HepG2 (cell line): ENCODE results near the gene SLFN14. TPM values are rescaled to one million over a fixed set of nuclear protein-coding genes. Genes with fewer than 3 reads are reported as not detected.

ENCODE experiments used
- AKNA ChIP-seq: sonication (generic); formaldehyde crosslinking; IDR thresholded peaks from 2 replicates; pipeline ENCODE4 v1.4.0; 2020; ENCODE audit warnings: missing genetic modification reagents, borderline replicate concordance
- CHD4 ChIP-seq: fragments of 200-600 bp; sonication (generic); IDR thresholded peaks from 2 replicates; pipeline ENCODE4 v1.7.0; 2017; ENCODE audit warnings: mild to moderate bottlenecking, low read length, borderline replicate concordance
- KDM5A ChIP-seq: fragments of 200-600 bp; sonication (generic); IDR thresholded peaks from 2 replicates; pipeline ENCODE4 v1.7.0; 2018; ENCODE audit warnings: antibody characterized with exemption, mild to moderate bottlenecking, low read length, borderline replicate concordance
- KLF6 ChIP-seq: IDR thresholded peaks from 2 replicates; pipeline ENCODE4 v1.8.0; 2016; ENCODE audit warnings: missing biosample characterization, missing genetic modification reagents
- PRDM4 ChIP-seq: sonication (generic); formaldehyde crosslinking; IDR thresholded peaks from 2 replicates; pipeline ENCODE4 v1.9.0; 2021; ENCODE audit warnings: missing genetic modification reagents, borderline replicate concordance
- TEAD3 ChIP-seq: optimal IDR thresholded peaks from 2 replicates; pipeline ENCODE3; 2016; ENCODE audit warnings: borderline replicate concordance
- XBP1 ChIP-seq: sonication (generic); formaldehyde crosslinking; IDR thresholded peaks from 2 replicates; pipeline ENCODE4 v1.5.0; 2020; ENCODE audit warnings: missing genetic modification reagents
- ZNF333 ChIP-seq: sonication (generic); formaldehyde crosslinking; IDR thresholded peaks from 2 replicates; pipeline ENCODE4 v1.4.0; 2020; ENCODE audit warnings: mild to moderate bottlenecking, missing genetic modification reagents, borderline replicate concordance
- ZNF639 ChIP-seq: conservative IDR thresholded peaks from 2 replicates; pipeline ENCODE4 v1.6.1; 2018; ENCODE audit warnings: missing genetic modification reagents
- ZNF687 ChIP-seq: sonication (generic); formaldehyde crosslinking; IDR thresholded peaks from 2 replicates; pipeline ENCODE4 v1.5.1; 2020; ENCODE audit warnings: mild to moderate bottlenecking, missing genetic modification reagents, moderate library complexity
- ZNF703 ChIP-seq: sonication (generic); formaldehyde crosslinking; IDR thresholded peaks from 2 replicates; pipeline ENCODE4 v1.5.1; 2020; ENCODE audit warnings: missing genetic modification reagents, mild to moderate bottlenecking, moderate library complexity, borderline replicate concordance
- ZSCAN31 ChIP-seq: sonication (generic); formaldehyde crosslinking; IDR thresholded peaks from 2 replicates; pipeline ENCODE4 v1.5.0; 2020; ENCODE audit warnings: low read depth, mild to moderate bottlenecking, missing genetic modification reagents
- polyA plus RNA-seq, 8 experiments: library from polyadenylated mRNA; depleted of rRNA in 3 of 8; stranded (reverse) in 7 of 8; unstranded in 1 of 8; fragments of >200 nt; fragmentation: Illumina TruSeq in 4 of 8; extraction: Trizol in 4 of 8; gene quantifications; 2 replicates each; pipeline versions ENCODE4 v1.2.1 to v1.2.3, GENCODE V29; 2011 to 2016; ENCODE audit warnings: low read depth in 4 of 8, missing spikeins in 1 of 8, mixed read lengths in 1 of 8; ENCODE audit not compliant: insufficient read depth in 1 of 8
- total RNA-seq, 5 experiments: library from RNA; depleted of rRNA; stranded (reverse); fragments of >200 nt; fragmentation: Illumina TruSeq; extraction: Trizol; gene quantifications; 2 replicates each; pipeline ENCODE4 v1.2.3, GENCODE V29; 2016; ENCODE audit warnings: low read depth in 1 of 5

SLFN14 gene
- total and polyA plus RNA-seq, 2 of the 13 experiments (the other 11 are each of a cell fraction or from before 2014, with no cell fraction given) = not detected

- TF ChIP-seq ZNF687 (peak; percentile 87), PRDM4 (no peak), TEAD3 (peak; percentile 49), KLF6 (peak; percentile 63; the same call in 1 of the 2 replicates), ZNF703 (CRISPR knock-in tag) (peak; percentile 62; the same call in 1 of the 2 replicates), ZNF639 (peak; percentile 54; the same call in 1 of the 2 replicates), CHD4 (no peak; the same call in 1 of the 2 replicates), ZNF333 (CRISPR knock-in tag) (0 out of 2 replicates have a peak, but pooled peaks have one; percentile 68), ZSCAN31 (CRISPR knock-in tag) (0 out of 2 replicates have a peak, but pooled peaks have one; percentile 75), AKNA (CRISPR knock-in tag) (no peak), XBP1 (CRISPR knock-in tag) (no peak), KDM5A (peak; percentile 96)
Observed at GRCh38 chr17:35587074-35587961, 26.7 kb upstream of the SLFN14 start, which contains the start of gene AP2B1 (continued).
